ENCODE results near the gene TXNDC5. TPM values are rescaled to one million over a fixed set of nuclear protein-coding genes. Genes with fewer than 3 reads are reported as not detected.

TXNDC5 gene
- total and polyA plus RNA-seq, 5 donors from 2014 or later = 13.6 to 38.6 (median 26.2) TPM

DNA sequence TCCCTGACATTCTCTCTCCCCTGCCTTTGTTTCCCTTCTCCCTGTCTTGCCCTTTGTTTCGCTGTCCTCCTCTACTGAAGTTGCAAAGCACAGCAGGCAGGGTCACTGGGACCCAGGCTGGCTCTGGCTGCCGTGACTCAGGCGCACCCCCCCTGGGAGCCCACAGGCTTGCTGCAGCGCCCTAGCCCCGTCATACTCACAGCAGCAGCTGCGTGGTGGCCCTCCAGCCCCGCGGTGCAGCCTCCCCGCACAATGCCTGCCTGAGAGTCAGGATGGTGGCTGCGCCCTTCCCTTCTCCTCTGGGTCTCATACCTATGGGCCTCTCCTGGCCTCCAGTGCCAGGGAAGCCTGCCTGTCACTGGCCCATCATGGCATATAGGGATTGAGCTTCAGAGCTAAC is 41.7 kb downstream of the TXNDC5 start:
- Histone ChIP-seq H3K36me3 (ENCODE audit: control insufficient read depth, insufficient read depth, low read length) (no peaks in the 10 kb centered on the region), H3K27ac (ENCODE audit: insufficient read depth, low read length, poor library complexity, severe bottlenecking) (no peak overlapping the region), H3K4me3 (ENCODE audit: low read depth, low read length) (no peak overlapping the region), H3K27me3 (ENCODE audit: control insufficient read depth, insufficient read depth, low read length) (no peaks in the 10 kb centered on the region), H3K9me3 (ENCODE audit: control insufficient read depth in 2 of 2, low read length in 2 of 2) (peaks cover 0 to 5% of the 10 kb centered on the region in 2 experiments), H3K4me1 (ENCODE audit: control insufficient read depth, insufficient read depth, low read length, poor library complexity, severe bottlenecking) (no peaks in the 10 kb centered on the region)
- Mint-ChIP-seq H3K27me3 (peaks cover 12% of the 10 kb centered on the region), H3K4me3 (no peak overlapping the region), H3K4me1 (no peaks in the 10 kb centered on the region), H3K27ac (no peak overlapping the region), H3K36me3 (no peaks in the 10 kb centered on the region), H3K9me3 (peaks cover 0 to 10% (median 2%) of the 10 kb centered on the region in 7 donors)
- no peak for DNase-seq
- ATAC-seq (ENCODE audit: low read depth in 2 of 2) = no peak

- no peak overlapping the region for H3K4me3 ChIP-seq (ENCODE audit: low read depth, low read length)
- ATAC-seq (ENCODE audit: low read depth in 2 of 2) (no peak), DNase-seq (no peak)
- H3K36me3 ChIP-seq (ENCODE audit: control insufficient read depth, insufficient read depth, low read length) = no peaks in the 10 kb centered on the region
- Mint-ChIP-seq H3K4me1 (no peaks in the 10 kb centered on the region), H3K27me3 (peaks cover 12% of the 10 kb centered on the region), H3K4me3 (no peak overlapping the region), H3K27ac (no peak overlapping the region), H3K36me3 (no peaks in the 10 kb centered on the region), H3K9me3 (peaks cover 0 to 4% (median 0%) of the 10 kb centered on the region in 7 donors)
- H3K4me1 ChIP-seq (ENCODE audit: control insufficient read depth, insufficient read depth, low read length, poor library complexity, severe bottlenecking) = no peaks in the 10 kb centered on the region
- no peaks in the 10 kb centered on the region for H3K9me3 ChIP-seq (ENCODE audit: control insufficient read depth in 2 of 2, low read length in 2 of 2)
- no peaks in the 10 kb centered on the region for H3K27me3 ChIP-seq (ENCODE audit: control insufficient read depth, insufficient read depth, low read length)
- H3K27ac ChIP-seq (ENCODE audit: insufficient read depth, low read length, poor library complexity, severe bottlenecking) = no peak overlapping the region
Measured at GRCh38 chr6:7866526-7866925, 44.1 kb downstream of the TXNDC5 start.

DNA sequence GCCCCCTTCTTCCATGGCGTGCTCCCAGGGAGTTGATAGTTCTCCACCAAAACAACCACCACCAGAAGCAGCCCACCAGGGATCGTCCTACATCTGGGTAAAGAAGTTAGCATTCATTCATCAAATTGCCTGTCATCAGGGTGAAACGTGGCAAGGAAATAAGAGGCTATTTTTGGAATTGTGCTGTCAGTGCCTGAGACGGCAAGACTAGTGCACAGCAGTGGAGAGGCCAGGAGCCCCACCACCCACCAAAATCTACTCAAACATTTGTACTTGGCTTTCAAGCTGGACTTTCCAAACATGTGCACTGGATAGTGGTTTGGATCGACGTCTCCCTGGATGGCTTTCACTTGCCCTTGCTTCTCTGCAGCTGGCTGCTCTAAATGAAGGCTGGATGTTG is 44.8 kb downstream of the TXNDC5 start:
- Histone ChIP-seq H3K36me3 (ENCODE audit: control insufficient read depth, insufficient read depth, low read length) (no peaks in the 10 kb centered on the region), H3K27ac (ENCODE audit: insufficient read depth, low read length, poor library complexity, severe bottlenecking) (no peak overlapping the region), H3K27me3 (ENCODE audit: control insufficient read depth, insufficient read depth, low read length) (no peaks in the 10 kb centered on the region), H3K4me1 (ENCODE audit: control insufficient read depth, insufficient read depth, low read length, poor library complexity, severe bottlenecking) (no peaks in the 10 kb centered on the region), H3K9me3 (ENCODE audit: control insufficient read depth in 2 of 2, low read length in 2 of 2) (no peaks in the 10 kb centered on the region), H3K4me3 (ENCODE audit: low read depth, low read length) (no peak overlapping the region)
- Mint-ChIP-seq H3K27me3 (peaks cover 12% of the 10 kb centered on the region), H3K27ac (no peak overlapping the region), H3K36me3 (no peaks in the 10 kb centered on the region), H3K4me3 (no peak overlapping the region), H3K4me1 (no peaks in the 10 kb centered on the region), H3K9me3 (peaks cover 0 to 2% (median 0%) of the 10 kb centered on the region in 7 donors)
- DNase-seq (no peak), ATAC-seq (ENCODE audit: low read depth in 2 of 2) (no peak)

DNA sequence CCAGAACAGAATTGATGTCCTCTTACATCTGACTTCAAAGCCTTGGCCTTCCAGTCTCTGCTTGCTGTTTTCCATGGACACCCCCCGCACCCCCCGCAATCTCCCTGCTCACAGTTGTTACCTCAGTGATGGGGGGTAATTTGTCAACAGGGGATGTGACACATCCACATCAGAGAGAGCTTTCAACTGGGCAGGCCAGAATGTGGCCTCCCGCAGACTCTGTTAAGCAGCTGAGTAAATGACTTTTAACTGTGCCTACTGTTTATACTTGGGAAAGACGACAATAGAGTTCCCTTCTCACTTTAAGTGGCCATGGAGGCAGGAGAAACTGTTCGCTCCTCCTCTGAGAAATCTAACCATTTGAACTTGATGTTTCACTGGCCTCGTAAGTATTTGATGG is 51.0 kb downstream of the TXNDC5 start:
- Mint-ChIP-seq H3K9me3 (peaks cover 0 to 3% (median 0%) of the 10 kb centered on the region in 7 donors), H3K36me3 (no peaks in the 10 kb centered on the region), H3K27ac (no peak overlapping the region), H3K4me1 (no peaks in the 10 kb centered on the region), H3K27me3 (no peaks in the 10 kb centered on the region), H3K4me3 (no peak overlapping the region)
- Histone ChIP-seq H3K4me3 (ENCODE audit: low read depth, low read length) (no peak overlapping the region), H3K9me3 (ENCODE audit: control insufficient read depth in 2 of 2, low read length in 2 of 2) (no peaks in the 10 kb centered on the region), H3K36me3 (ENCODE audit: control insufficient read depth, insufficient read depth, low read length) (no peaks in the 10 kb centered on the region), H3K4me1 (ENCODE audit: control insufficient read depth, insufficient read depth, low read length, poor library complexity, severe bottlenecking) (no peaks in the 10 kb centered on the region), H3K27ac (ENCODE audit: insufficient read depth, low read length, poor library complexity, severe bottlenecking) (no peak overlapping the region), H3K27me3 (ENCODE audit: control insufficient read depth, insufficient read depth, low read length) (no peaks in the 10 kb centered on the region)
- DNase-seq (no peak), ATAC-seq (ENCODE audit: low read depth in 2 of 2) (no peak)

GRCh38 chr6:7851780-7852179 is 58.8 kb downstream of the TXNDC5 start:
- Histone ChIP-seq H3K27ac (ENCODE audit: insufficient read depth, low read length, poor library complexity, severe bottlenecking) (no peak overlapping the region), H3K4me3 (ENCODE audit: low read depth, low read length) (no peak overlapping the region), H3K27me3 (ENCODE audit: control insufficient read depth, insufficient read depth, low read length) (no peaks in the 10 kb centered on the region), H3K36me3 (ENCODE audit: control insufficient read depth, insufficient read depth, low read length) (no peaks in the 10 kb centered on the region), H3K4me1 (ENCODE audit: control insufficient read depth, insufficient read depth, low read length, poor library complexity, severe bottlenecking) (no peaks in the 10 kb centered on the region), H3K9me3 (ENCODE audit: control insufficient read depth in 2 of 2, low read length in 2 of 2) (peaks cover 6 to 7% of the 10 kb centered on the region in 2 experiments)
- ATAC-seq (ENCODE audit: low read depth in 2 of 2) = no peak
- DNase-seq = no peak
- H3K27me3 Mint-ChIP-seq = peaks cover 4% of the 10 kb centered on the region
- H3K36me3 Mint-ChIP-seq = no peaks in the 10 kb centered on the region
- H3K9me3 Mint-ChIP-seq = peaks cover 0 to 8% (median 5%) of the 10 kb centered on the region in 7 donors
- no peaks in the 10 kb centered on the region for H3K4me1 Mint-ChIP-seq
- H3K27ac Mint-ChIP-seq = no peak overlapping the region
- no peak overlapping the region for H3K4me3 Mint-ChIP-seq

- no peaks in the 10 kb centered on the region for H3K27me3 ChIP-seq (ENCODE audit: control insufficient read depth, insufficient read depth, low read length)
- Mint-ChIP-seq H3K9me3 (peaks cover 0 to 8% (median 3%) of the 10 kb centered on the region in 7 donors), H3K27ac (no peak overlapping the region), H3K36me3 (no peaks in the 10 kb centered on the region), H3K4me3 (no peak overlapping the region), H3K27me3 (peaks cover 4% of the 10 kb centered on the region), H3K4me1 (no peaks in the 10 kb centered on the region)
- DNase-seq (no peak), ATAC-seq (ENCODE audit: low read depth in 2 of 2) (no peak)
- H3K4me3 ChIP-seq (ENCODE audit: low read depth, low read length) = no peak overlapping the region
- peaks cover 6 to 7% of the 10 kb centered on the region in 2 experiments for H3K9me3 ChIP-seq (ENCODE audit: control insufficient read depth in 2 of 2, low read length in 2 of 2)
- H3K27ac ChIP-seq (ENCODE audit: insufficient read depth, low read length, poor library complexity, severe bottlenecking) = no peak overlapping the region
- no peaks in the 10 kb centered on the region for H3K36me3 ChIP-seq (ENCODE audit: control insufficient read depth, insufficient read depth, low read length)
- no peaks in the 10 kb centered on the region for H3K4me1 ChIP-seq (ENCODE audit: control insufficient read depth, insufficient read depth, low read length, poor library complexity, severe bottlenecking)
Measured at GRCh38 chr6:7848229-7848628, 62.4 kb downstream of the TXNDC5 start.

- Mint-ChIP-seq H3K4me1 (no peaks in the 10 kb centered on the region), H3K27ac (no peak overlapping the region), H3K27me3 (peaks cover 4% of the 10 kb centered on the region), H3K9me3 (peaks cover 0 to 7% (median 0%) of the 10 kb centered on the region in 7 donors), H3K4me3 (no peak overlapping the region), H3K36me3 (no peaks in the 10 kb centered on the region)
- no peak overlapping the region for H3K4me3 ChIP-seq (ENCODE audit: low read depth, low read length)
- H3K27me3 ChIP-seq (ENCODE audit: control insufficient read depth, insufficient read depth, low read length) = no peaks in the 10 kb centered on the region
- DNase-seq (no peak), ATAC-seq (ENCODE audit: low read depth in 2 of 2) (no peak)
- no peaks in the 10 kb centered on the region for H3K36me3 ChIP-seq (ENCODE audit: control insufficient read depth, insufficient read depth, low read length)
- peaks cover 6% of the 10 kb centered on the region in 2 experiments for H3K9me3 ChIP-seq (ENCODE audit: control insufficient read depth in 2 of 2, low read length in 2 of 2)
- H3K4me1 ChIP-seq (ENCODE audit: control insufficient read depth, insufficient read depth, low read length, poor library complexity, severe bottlenecking) = no peaks in the 10 kb centered on the region
- H3K27ac ChIP-seq (ENCODE audit: insufficient read depth, low read length, poor library complexity, severe bottlenecking) = no peak overlapping the region
Measured at GRCh38 chr6:7846966-7847818, 63.4 kb downstream of the TXNDC5 start.

Measured in CD4-positive, CD25-positive, alpha-beta regulatory T cell (primary cell).